Mucosa of descending colon (tissue), 3 donors: Measurements from ENCODE around the gene BCAN. TPM values are rescaled to one million over a fixed set of nuclear protein-coding genes. Genes with fewer than 3 reads are reported as not detected.
"Not testable (repeated sequence)": the region's sequence is repeated elsewhere in the genome, so short reads cannot be mapped to it uniquely, and the experiment has no call there.

Experiments used
- ATAC-seq: fragments of 200-7000 bp; cut with Tn5 transposase; one replicate; pipeline ENCODE4 v1.9.1; 2020; ENCODE audit warnings: mild to moderate bottlenecking, moderate library complexity
- DNase-seq, 3 donors: peaks; one replicate each; pipeline ENCODE4 v3.0.0-alpha.2; 2020
- H3K36me3 ChIP-seq: fragments of 200-600 bp; one replicate; pipeline ENCODE4 v1.8.0; 2021; ENCODE audit warnings: low read depth, mild to moderate bottlenecking
- H3K4me1 ChIP-seq: fragments of 200-600 bp; one replicate; pipeline ENCODE4 v1.8.0; 2021; ENCODE audit warnings: low read depth, mild to moderate bottlenecking
- H3K4me3 ChIP-seq: fragments of 200-600 bp; one replicate; pipeline ENCODE4 v1.8.0; 2021; ENCODE audit warnings: mild to moderate bottlenecking
- H3K9me3 ChIP-seq: fragments of 200-600 bp; one replicate; pipeline ENCODE4 v1.8.0; 2021; ENCODE audit warnings: mild to moderate bottlenecking
- CTCF ChIP-seq: fragments of 200-600 bp; IDR thresholded peaks from one replicate; pipeline ENCODE4 v1.8.0; 2022; ENCODE audit warnings: antibody characterized with exemption, mild to moderate bottlenecking
- intact Hi-C, 2 donors: fragments of 100-400 bp; cut with DNase I in 1 of 2; cut with micrococcal nuclease in 1 of 2; formaldehyde crosslinking; loops; one replicate each; pipeline versions ENCODE4 v1.11.0 to v1.11.1; 2022; cut with DNase I, micrococcal nuclease
- total RNA-seq, 3 donors: library from RNA; stranded (reverse); fragmentation: NEBNext Ultra II Directional in 2 of 3; extraction: Animal tissue kit (Norgen Biotek cat#: 25700) in 2 of 3; gene quantifications; one replicate each; pipeline versions ENCODE4 v1.2.1 to v1.2.4, GENCODE V29; 2021 to 2023
- donor health status: DM: no; HTN: no; CAD: no; lungs with moderate emphysema.
- donor health status: DM: no; HTN: no; CAD: no.
- donor health status: DM: no; HTN: yes; CAD: no.

The BCAN gene
- total RNA-seq, 3 donors from 2014 or later = 0.14 to 0.79 TPM; not detected in 1

DNA sequence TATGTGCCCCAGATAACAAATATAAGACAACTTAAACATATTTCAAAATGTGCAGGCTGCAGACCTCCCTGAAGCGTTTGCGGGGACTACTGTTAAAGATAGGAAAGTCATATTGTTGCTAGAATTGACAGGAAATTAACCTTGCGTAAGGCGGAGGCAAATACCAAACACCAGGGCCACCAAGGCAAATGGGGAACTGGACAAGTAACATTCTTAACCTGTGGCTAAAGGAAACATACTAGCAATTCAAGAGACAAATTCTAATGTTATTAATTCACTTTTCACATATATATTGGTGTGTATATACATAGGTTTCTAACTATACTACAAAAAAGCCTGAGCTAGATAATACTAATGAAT, 15.9 kb upstream of the BCAN start:
- no peaks in the 10 kb centered on the region for H3K9me3 ChIP-seq
- peaks cover 22% of the 10 kb centered on the region for H3K4me1 ChIP-seq
- no peak for TF ChIP-seq CTCF
- no peak for ATAC-seq
- no peak for DNase-seq
- intact Hi-C loops = loop anchor here in 1 of 2 donors (2.0 kb wide), 1 partner anchor 31 kb away; no protein-coding TSS in a partner anchor
- no peak overlapping the region for H3K4me3 ChIP-seq
- no peaks in the 10 kb centered on the region for H3K36me3 ChIP-seq

DNA sequence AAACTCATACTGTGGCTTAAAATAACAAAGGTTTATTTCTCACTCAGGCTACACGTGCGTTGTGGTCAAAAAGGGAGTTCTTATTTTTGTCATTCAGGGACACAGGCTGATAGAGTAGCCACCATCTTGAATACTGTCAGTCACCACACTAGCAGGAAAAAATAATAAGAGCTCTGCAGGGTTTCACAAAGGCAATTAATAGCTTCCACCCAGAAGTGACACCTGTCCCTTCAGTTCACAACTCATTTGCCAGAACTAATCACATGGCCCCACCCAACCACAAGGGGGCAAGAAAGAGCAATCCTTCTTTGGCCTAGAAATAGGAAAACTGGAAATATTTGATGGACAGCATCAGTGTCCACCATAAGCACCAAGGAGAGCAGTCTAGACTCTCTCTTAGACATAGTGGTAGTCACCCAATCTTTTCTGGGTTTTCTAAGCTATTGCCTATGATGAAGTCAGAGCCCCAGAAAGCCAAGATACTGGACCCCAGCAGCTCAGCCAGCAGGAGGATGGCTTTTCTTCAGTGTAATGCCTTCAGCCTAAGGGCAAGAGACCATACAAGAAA, 14.5 kb upstream of the BCAN start:
- intact Hi-C loops = loop anchor here in 1 of 2 donors (2.0 kb wide), 1 partner anchor 29 kb away; no protein-coding TSS in a partner anchor
- TF ChIP-seq CTCF = peak; percentile 48
- peak in 1 of 3 donors; percentile 69 for DNase-seq

DNA sequence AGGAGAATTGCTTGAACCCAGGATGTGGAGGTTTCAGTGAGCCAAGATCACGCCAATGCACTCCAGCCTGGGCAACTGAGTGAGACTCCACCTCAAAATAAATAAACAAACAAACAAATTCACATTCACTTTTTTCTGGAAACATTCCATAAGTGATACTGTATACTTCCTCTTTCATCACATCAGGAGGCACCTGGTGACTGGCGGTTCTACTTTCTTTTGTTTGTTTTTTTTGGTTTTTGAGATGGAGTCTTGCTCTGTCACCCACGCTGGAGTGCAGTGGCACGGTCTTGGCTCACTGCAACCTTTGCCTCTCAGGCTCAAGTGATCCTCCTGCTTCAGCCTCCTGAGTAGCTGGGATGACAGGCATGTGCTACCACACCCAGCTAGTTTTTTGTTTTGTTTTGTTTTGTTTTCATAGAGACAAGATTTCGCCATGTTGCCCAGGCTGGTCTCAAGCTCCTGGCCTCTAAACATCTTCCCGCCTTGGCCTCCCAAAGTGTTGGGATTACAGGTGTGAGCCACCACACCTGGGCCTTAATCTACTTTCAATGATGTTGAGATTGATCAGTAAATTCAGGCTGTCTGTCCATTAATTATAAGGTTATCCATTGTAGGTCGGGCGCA, 12.0 kb upstream of the BCAN start:
- intact Hi-C loops = loop anchor here in 1 of 2 donors (2.0 kb wide), 1 partner anchor 25 kb away; no protein-coding TSS in a partner anchor
- no peaks in the 10 kb centered on the region for H3K36me3 ChIP-seq
- no peak overlapping the region for H3K4me3 ChIP-seq
- TF ChIP-seq CTCF = no peak
- H3K9me3 ChIP-seq = no peaks in the 10 kb centered on the region
- DNase-seq (no peak), ATAC-seq (no peak)
- peaks cover 10% of the 10 kb centered on the region for H3K4me1 ChIP-seq

More for the DNA sequence above, 14.5 kb upstream of the BCAN start:
- peaks cover 22% of the 10 kb centered on the region for H3K4me1 ChIP-seq
- no peaks in the 10 kb centered on the region for H3K36me3 ChIP-seq
- ATAC-seq = peak; percentile 39
- H3K4me3 ChIP-seq = no peak overlapping the region
- H3K9me3 ChIP-seq = no peaks in the 10 kb centered on the region

DNA sequence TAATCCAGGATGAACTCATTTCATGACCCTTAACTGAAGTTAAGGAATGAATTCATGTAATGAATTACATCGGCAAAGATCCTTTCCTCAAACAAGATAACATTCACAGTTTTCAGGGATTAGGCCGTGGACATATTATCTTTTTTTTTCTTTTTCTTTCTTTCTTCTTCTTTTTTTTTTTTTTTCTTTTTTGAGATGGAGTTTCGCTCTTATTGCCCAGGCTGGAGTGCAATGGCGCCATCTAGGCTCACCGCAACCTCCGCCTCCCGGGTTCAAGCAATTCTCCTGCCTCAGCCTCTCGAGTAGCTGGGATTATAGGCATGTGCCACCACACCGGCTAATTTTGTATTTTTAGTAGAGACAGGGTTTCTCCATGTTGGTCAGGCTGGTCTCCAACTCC, 10.8 kb upstream of the BCAN start:
- ATAC-seq, H3K4me1 ChIP-seq, H3K36me3 ChIP-seq, H3K9me3 ChIP-seq, H3K4me3 ChIP-seq, DNase-seq: not testable (repeated sequence)
- intact Hi-C loops = loop anchor here in 1 of 2 donors (2.0 kb wide), 1 partner anchor 24 kb away; no protein-coding TSS in a partner anchor

DNA sequence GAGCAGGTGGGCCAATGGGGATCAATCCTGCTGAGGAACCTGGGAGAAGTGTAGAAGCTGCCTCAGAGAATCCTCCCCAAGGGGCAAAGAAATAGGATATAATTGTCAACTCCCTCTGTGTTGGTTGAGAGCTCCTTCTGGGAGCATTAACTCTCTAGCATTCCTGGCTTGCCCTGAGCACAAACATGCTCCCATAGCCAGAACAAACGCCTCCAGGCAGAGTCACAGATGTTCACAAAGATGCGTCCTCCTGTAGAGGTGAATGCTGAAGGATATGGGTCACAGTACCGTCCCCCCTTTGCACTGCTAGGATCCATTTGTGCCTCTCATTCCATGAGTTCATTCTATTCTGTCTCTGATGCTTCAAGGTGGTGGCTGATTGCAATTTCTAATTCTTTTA, 9.6 kb upstream of the BCAN start:
- intact Hi-C loops = no loop called here
- no peak for DNase-seq
- no peak overlapping the region for H3K4me3 ChIP-seq

More for the DNA sequence above, 9.6 kb upstream of the BCAN start:
- Histone ChIP-seq H3K4me1 (no peaks in the 10 kb centered on the region), H3K36me3 (no peaks in the 10 kb centered on the region), H3K9me3 (no peaks in the 10 kb centered on the region)
- no peak for ATAC-seq
- no peak for TF ChIP-seq CTCF
